Neural cell (in vitro differentiated cells): ENCODE data around the gene RPS3. TPM values are rescaled to one million over a fixed set of nuclear protein-coding genes. Genes with fewer than 3 reads are reported as not detected.
"Not testable (repeated sequence)": the region's sequence is repeated elsewhere in the genome, so short reads cannot be mapped to it uniquely, and the experiment has no call there.

Experiments
- H2AFZ ChIP-seq: fragments of 200-600, 300-800 bp; sonication (generic), shearing (Covaris generic); 2 replicates; pipeline ENCODE4 v1.6.0; 2014; ENCODE audit warnings: low read depth, mild to moderate bottlenecking, antibody characterized with exemption, low read length, moderate library complexity
- H3F3A ChIP-seq: fragments of 200-600 bp; shearing (Covaris generic); 2 replicates; pipeline ENCODE4 v1.6.1; 2016; ENCODE audit warnings: mild to moderate bottlenecking, moderate library complexity, mixed read lengths, antibody characterized with exemption, low read length; ENCODE audit not compliant: insufficient read depth, poor library complexity, severe bottlenecking
- H3K27ac ChIP-seq: fragments of 200-600, 300-800 bp; sonication (generic), shearing (Covaris generic); 2 replicates; pipeline ENCODE4 v1.5.1; 2014; ENCODE audit warnings: mild to moderate bottlenecking, low read length, moderate library complexity
- H3K27me3 ChIP-seq: fragments of 300-800, 200-600 bp; sonication (generic), shearing (Covaris generic); 2 replicates; pipeline ENCODE4 v1.6.0; 2014; ENCODE audit warnings: mild to moderate bottlenecking, low read depth, low read length, moderate library complexity; ENCODE audit not compliant: insufficient read depth
- H3K36me3 ChIP-seq: fragments of 300-800, 200-600 bp; sonication (generic), shearing (Covaris generic); 2 replicates; pipeline ENCODE4 v1.5.1; 2014; ENCODE audit warnings: mild to moderate bottlenecking, antibody characterized with exemption, low read length, moderate library complexity; ENCODE audit not compliant: insufficient read depth
- H3K4me2 ChIP-seq: fragments of 300-800, 200-600 bp; sonication (generic), shearing (Covaris generic); 2 replicates; pipeline ENCODE4 v1.6.0; 2014; ENCODE audit warnings: mild to moderate bottlenecking, low read length
- H3K4me3 ChIP-seq: fragments of 300-800, 200-600 bp; sonication (generic), shearing (Covaris generic); 2 replicates; pipeline ENCODE4 v1.5.1; 2014; ENCODE audit warnings: mild to moderate bottlenecking, low read length, moderate library complexity
- H3K79me2 ChIP-seq: fragments of 200-600 bp; shearing (Covaris generic); replicated peaks from 2 replicates; pipeline ENCODE4 v1.6.0; 2014; ENCODE audit warnings: mild to moderate bottlenecking, low read length, moderate library complexity; ENCODE audit not compliant: insufficient read depth
- H3K9ac ChIP-seq: fragments of 300-800, 200-600 bp; sonication (generic), shearing (Covaris generic); 2 replicates; pipeline ENCODE4 v1.6.1; 2016; ENCODE audit warnings: mild to moderate bottlenecking, low read length, mixed read lengths
- H3K9me2 ChIP-seq: fragments of 200-600 bp; shearing (Covaris generic); 2 replicates; pipeline ENCODE4 v1.6.1; 2016; ENCODE audit warnings: mild to moderate bottlenecking, low read length, mixed read lengths; ENCODE audit not compliant: insufficient read depth
- H3K9me3 ChIP-seq: fragments of 200-600, 300-800 bp; sonication (generic), shearing (Covaris generic); 2 replicates; pipeline ENCODE4 v1.6.1; 2016; ENCODE audit warnings: mild to moderate bottlenecking, mixed run types, low read length, moderate library complexity, mixed read lengths
- H4K20me1 ChIP-seq: fragments of 200-600 bp; shearing (Covaris generic); 2 replicates; pipeline ENCODE4 v1.6.1; 2016; ENCODE audit warnings: mild to moderate bottlenecking, mixed run types; ENCODE audit not compliant: insufficient read depth
- CTCF ChIP-seq: fragments of 450-650 bp; IDR thresholded peaks from 2 replicates; pipeline ENCODE4 v1.5.1; 2014; ENCODE audit warnings: antibody characterized with exemption, mild to moderate bottlenecking, moderate library complexity; ENCODE audit not compliant: poor library complexity, severe bottlenecking
- EP300 ChIP-seq: fragments of 450-650 bp; conservative IDR thresholded peaks from 2 replicates; pipeline ENCODE4 v1.6.1; 2014; ENCODE audit warnings: antibody characterized with exemption, mild to moderate bottlenecking, moderate library complexity; ENCODE audit not compliant: poor library complexity, severe bottlenecking
- EZH2 ChIP-seq: fragments of 200-600, 300-800 bp; shearing (Covaris generic), sonication (generic); IDR thresholded peaks from 2 replicates; pipeline ENCODE4 v1.6.1; 2014; ENCODE audit warnings: antibody characterized with exemption, low read length, borderline replicate concordance, mild to moderate bottlenecking; ENCODE audit not compliant: insufficient read depth, poor library complexity, severe bottlenecking
- MXI1 ChIP-seq: fragments of 450-650 bp; conservative IDR thresholded peaks from 2 replicates; pipeline ENCODE4 v1.6.1; 2014; ENCODE audit warnings: antibody characterized with exemption, mild to moderate bottlenecking; ENCODE audit not compliant: poor library complexity, severe bottlenecking
- POLR2AphosphoS5 ChIP-seq: IDR thresholded peaks from 2 replicates; pipeline ENCODE4 v1.6.1; 2012
- RAD21 ChIP-seq: fragments of 450-650 bp; conservative IDR thresholded peaks from 2 replicates; pipeline ENCODE4 v1.6.1; 2014; ENCODE audit warnings: antibody characterized with exemption, mild to moderate bottlenecking, moderate library complexity
- REST ChIP-seq: IDR thresholded peaks from 2 replicates; pipeline ENCODE4 v1.6.1; 2012; ENCODE audit warnings: borderline replicate concordance
- SMC3 ChIP-seq: fragments of 450-650 bp; conservative IDR thresholded peaks from 2 replicates; pipeline ENCODE4 v1.6.1; 2014; ENCODE audit warnings: antibody characterized with exemption, mild to moderate bottlenecking, moderate library complexity; ENCODE audit not compliant: poor library complexity
- TAF1 ChIP-seq: IDR thresholded peaks from 2 replicates; pipeline ENCODE4 v1.6.1; 2012; ENCODE audit warnings: low read depth
- polyA plus RNA-seq: library from polyadenylated mRNA; depleted of rRNA; stranded (reverse); fragments of >200 nt; gene quantifications from 2 replicates; pipeline ENCODE4 v1.2.3, GENCODE V29; 2014

RPS3 gene
- polyA plus RNA-seq, 1 donor from 2014 or later = 1,440 TPM

GRCh38 chr11:75366826-75367225, 32.5 kb upstream of the RPS3 start:
- not testable (repeated sequence) for H3K79me2 ChIP-seq, H3K36me3 ChIP-seq, H3K27ac ChIP-seq, H3F3A ChIP-seq, H2AFZ ChIP-seq, H3K9me3 ChIP-seq, H3K9me2 ChIP-seq, H3K27me3 ChIP-seq, H3K4me2 ChIP-seq, H3K9ac ChIP-seq, H3K4me3 ChIP-seq, H4K20me1 ChIP-seq

- H3K9me2 ChIP-seq = no peaks in the 10 kb centered on the region
- TF ChIP-seq TAF1 (no peak), REST (no peak), EZH2 (no peak), MXI1 (no peak), EP300 (no peak), POLR2AphosphoS5 (no peak), CTCF (no peak), SMC3 (no peak), RAD21 (no peak)
- no peaks in the 10 kb centered on the region for H3K27me3 ChIP-seq
- H3K79me2 ChIP-seq = no peaks in the 10 kb centered on the region
- no peaks in the 10 kb centered on the region for H4K20me1 ChIP-seq
- no peak overlapping the region for H3K4me2 ChIP-seq
- H3F3A ChIP-seq = no peaks in the 10 kb centered on the region
- H3K9ac ChIP-seq = no peak overlapping the region
- H3K27ac ChIP-seq = no peak overlapping the region
- H3K4me3 ChIP-seq = no peak overlapping the region
- no peaks in the 10 kb centered on the region for H3K9me3 ChIP-seq
- no peak overlapping the region for H2AFZ ChIP-seq
- no peaks in the 10 kb centered on the region for H3K36me3 ChIP-seq
Measured at GRCh38 chr11:75369560-75370255, 29.6 kb upstream of the RPS3 start.
